Endothelial cell of umbilical vein (primary cell): ENCODE measurements around the gene EPC1.

Experiments used
- EZH2 ChIP-seq: IDR thresholded peaks from 2 replicates; pipeline ENCODE4 v1.6.1; 2012; ENCODE audit warnings: borderline replicate concordance, low read depth, mild to moderate bottlenecking, moderate library complexity, low read length, inconsistent platforms; ENCODE audit not compliant: severe bottlenecking
- JUN ChIP-seq: IDR thresholded peaks from 2 replicates; pipeline ENCODE4 v1.6.1; 2011; ENCODE audit warnings: borderline replicate concordance, low read depth; ENCODE audit not compliant: insufficient read length, insufficient read depth
- MAX ChIP-seq: IDR thresholded peaks from 2 replicates; pipeline ENCODE4 v1.6.1; 2011; ENCODE audit not compliant: insufficient read depth, insufficient read length
- MYC ChIP-seq: IDR thresholded peaks from one replicate; pipeline ENCODE4 v1.6.1; 2011; ENCODE audit warnings: mild to moderate bottlenecking, low read depth, low read length
- POLR2A ChIP-seq: IDR thresholded peaks from 2 replicates; pipeline ENCODE4 v1.6.1; 2012; ENCODE audit warnings: low read depth, mild to moderate bottlenecking, control low read depth, low read length
- POLR2AphosphoS5 ChIP-seq: IDR thresholded peaks from 2 replicates; pipeline ENCODE4 v1.6.1; 2012; ENCODE audit warnings: low read depth, mild to moderate bottlenecking, control low read depth, low read length, moderate library complexity; ENCODE audit not compliant: insufficient read depth
- TF ChIP-seq, protein P1 (sequence below), 2 donors: IDR thresholded peaks; 1 replicate in 1 of 2; 2 replicates in 1 of 2; pipeline ENCODE4 v1.5.1; 2011; ENCODE audit warnings: low read length in 2 of 2, mild to moderate bottlenecking in 2 of 2, moderate library complexity in 2 of 2, control low read depth in 1 of 2, inconsistent platforms in 1 of 2, low read depth in 1 of 2; ENCODE audit not compliant: insufficient read depth in 1 of 2; ENCODE audit errors: extremely low read depth in 1 of 2

- TF ChIP-seq POLR2AphosphoS5 (no peak), EZH2 (no peak), POLR2A (no peak), MAX (no peak), MYC (no peak), JUN (no peak)
- TF ChIP-seq, protein P1, sequence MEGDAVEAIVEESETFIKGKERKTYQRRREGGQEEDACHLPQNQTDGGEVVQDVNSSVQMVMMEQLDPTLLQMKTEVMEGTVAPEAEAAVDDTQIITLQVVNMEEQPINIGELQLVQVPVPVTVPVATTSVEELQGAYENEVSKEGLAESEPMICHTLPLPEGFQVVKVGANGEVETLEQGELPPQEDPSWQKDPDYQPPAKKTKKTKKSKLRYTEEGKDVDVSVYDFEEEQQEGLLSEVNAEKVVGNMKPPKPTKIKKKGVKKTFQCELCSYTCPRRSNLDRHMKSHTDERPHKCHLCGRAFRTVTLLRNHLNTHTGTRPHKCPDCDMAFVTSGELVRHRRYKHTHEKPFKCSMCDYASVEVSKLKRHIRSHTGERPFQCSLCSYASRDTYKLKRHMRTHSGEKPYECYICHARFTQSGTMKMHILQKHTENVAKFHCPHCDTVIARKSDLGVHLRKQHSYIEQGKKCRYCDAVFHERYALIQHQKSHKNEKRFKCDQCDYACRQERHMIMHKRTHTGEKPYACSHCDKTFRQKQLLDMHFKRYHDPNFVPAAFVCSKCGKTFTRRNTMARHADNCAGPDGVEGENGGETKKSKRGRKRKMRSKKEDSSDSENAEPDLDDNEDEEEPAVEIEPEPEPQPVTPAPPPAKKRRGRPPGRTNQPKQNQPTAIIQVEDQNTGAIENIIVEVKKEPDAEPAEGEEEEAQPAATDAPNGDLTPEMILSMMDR (IDR thresholded peaks at IDR 0.05; ENCODE audit: extremely low read depth in 1 of 2, insufficient read depth in 1 of 2, low read depth in 1 of 2, low read length in 2 of 2), result no peak
These were observed 102.9 kb downstream of the EPC1 start for GRCh38 chr10:32244011-32244410.
